IMR-90 (cell line): ENCODE measurements around the gene DYNC2H1.

Experiments used
- RFX5 ChIP-seq: IDR thresholded peaks from 2 replicates; pipeline ENCODE4 v1.8.0; 2012; ENCODE audit warnings: low read depth, mild to moderate bottlenecking, low read length, moderate library complexity
- TF ChIP-seq, protein P1 (sequence below): conservative IDR thresholded peaks from 2 replicates; pipeline ENCODE4 v1.5.1; 2012; ENCODE audit warnings: mild to moderate bottlenecking, low read depth, low read length, improper control_type of control experiment
- TF ChIP-seq, protein P2 (sequence below): fragments of 150-350 bp; IDR thresholded peaks from 2 replicates; pipeline ENCODE4 v1.6.1; 2017; ENCODE audit warnings: mild to moderate bottlenecking, antibody characterized with exemption, low read length, low read depth

DNA sequence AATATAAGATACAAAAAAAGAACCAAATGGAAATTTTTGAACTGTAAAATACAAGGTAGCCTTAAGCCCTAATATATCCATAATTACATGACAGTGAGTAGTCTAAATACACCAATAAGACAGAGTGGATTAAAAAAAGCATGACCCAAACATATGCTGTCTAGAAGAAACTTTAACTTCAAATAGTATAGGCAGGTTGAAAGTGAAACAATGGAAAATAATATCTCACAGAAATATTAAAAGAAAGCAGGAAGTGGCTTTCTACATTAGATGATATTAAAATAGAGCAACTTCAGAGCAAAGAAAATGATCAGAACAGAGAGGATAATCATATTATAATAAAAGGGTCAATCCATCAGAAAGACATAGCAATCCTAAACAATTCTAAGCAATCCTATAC is 39.1 kb upstream of the DYNC2H1 start:
- TF ChIP-seq, protein P1, sequence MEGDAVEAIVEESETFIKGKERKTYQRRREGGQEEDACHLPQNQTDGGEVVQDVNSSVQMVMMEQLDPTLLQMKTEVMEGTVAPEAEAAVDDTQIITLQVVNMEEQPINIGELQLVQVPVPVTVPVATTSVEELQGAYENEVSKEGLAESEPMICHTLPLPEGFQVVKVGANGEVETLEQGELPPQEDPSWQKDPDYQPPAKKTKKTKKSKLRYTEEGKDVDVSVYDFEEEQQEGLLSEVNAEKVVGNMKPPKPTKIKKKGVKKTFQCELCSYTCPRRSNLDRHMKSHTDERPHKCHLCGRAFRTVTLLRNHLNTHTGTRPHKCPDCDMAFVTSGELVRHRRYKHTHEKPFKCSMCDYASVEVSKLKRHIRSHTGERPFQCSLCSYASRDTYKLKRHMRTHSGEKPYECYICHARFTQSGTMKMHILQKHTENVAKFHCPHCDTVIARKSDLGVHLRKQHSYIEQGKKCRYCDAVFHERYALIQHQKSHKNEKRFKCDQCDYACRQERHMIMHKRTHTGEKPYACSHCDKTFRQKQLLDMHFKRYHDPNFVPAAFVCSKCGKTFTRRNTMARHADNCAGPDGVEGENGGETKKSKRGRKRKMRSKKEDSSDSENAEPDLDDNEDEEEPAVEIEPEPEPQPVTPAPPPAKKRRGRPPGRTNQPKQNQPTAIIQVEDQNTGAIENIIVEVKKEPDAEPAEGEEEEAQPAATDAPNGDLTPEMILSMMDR: no peak
- no peak for TF ChIP-seq RFX5
- TF ChIP-seq, protein P2, sequence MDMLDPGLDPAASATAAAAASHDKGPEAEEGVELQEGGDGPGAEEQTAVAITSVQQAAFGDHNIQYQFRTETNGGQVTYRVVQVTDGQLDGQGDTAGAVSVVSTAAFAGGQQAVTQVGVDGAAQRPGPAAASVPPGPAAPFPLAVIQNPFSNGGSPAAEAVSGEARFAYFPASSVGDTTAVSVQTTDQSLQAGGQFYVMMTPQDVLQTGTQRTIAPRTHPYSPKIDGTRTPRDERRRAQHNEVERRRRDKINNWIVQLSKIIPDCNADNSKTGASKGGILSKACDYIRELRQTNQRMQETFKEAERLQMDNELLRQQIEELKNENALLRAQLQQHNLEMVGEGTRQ: no peak
